Hindlimb muscle (tissue), 1 donor: Measurements from ENCODE around the gene GPR27. TPM values are rescaled to one million over a fixed set of nuclear protein-coding genes. Genes with fewer than 3 reads are reported as not detected.

Experiments
- DNase-seq: peaks from one replicate; pipeline ENCODE4 v3.0.0-alpha.2; 2013
- polyA plus RNA-seq: library from polyadenylated mRNA; unstranded; fragments of 120-200 nt; gene quantifications from one replicate; pipeline ENCODE4 v1.2.1, GENCODE V29; 2013; ENCODE audit not compliant: insufficient read length

GPR27 gene
- polyA plus RNA-seq, 1 donor, result 3.2 TPM

DNA sequence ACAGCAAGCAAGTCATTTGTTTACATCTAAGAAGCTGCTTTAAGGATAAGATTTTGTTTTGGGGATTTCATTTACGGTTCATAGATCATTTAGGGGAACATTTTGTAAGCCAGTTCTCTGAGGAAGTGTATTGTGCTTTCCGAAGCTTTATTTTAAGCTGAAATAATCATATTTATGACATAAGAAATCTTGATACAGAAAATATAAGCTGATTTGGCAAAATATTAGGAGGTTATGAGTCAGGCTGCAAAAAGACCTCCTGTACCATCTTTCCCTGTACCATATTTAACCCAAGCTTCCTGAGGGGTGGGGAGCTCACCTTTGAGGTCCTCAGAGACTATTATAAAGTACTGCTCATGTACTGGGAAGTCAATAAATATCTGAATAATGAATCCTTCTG lies 20.3 kb upstream of the GPR27 start:
- DNase-seq, result no peak

DNA sequence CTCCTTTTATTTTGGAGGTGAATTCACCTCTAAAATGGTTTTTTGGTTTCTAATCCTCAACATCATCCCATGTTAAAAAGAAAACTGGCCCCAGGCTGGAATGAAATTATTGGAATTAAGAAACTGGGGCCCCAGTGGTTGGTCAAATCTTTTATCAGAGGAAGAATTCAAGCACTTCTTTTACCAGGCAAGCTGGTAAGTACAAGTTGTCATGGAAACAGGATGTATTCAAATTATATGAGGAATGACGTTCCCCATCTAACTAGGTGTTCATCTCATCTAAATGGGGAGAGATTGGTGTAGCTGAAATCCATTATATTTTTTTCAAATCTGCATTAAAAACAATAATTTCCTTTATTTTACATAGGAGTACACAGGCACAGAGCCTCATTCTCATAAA lies 18.8 kb upstream of the GPR27 start:
- DNase-seq, result no peak

- no peak for DNase-seq
These were observed 11.0 kb upstream of the GPR27 start for GRCh38 chr3:71742621-71743020.

DNA sequence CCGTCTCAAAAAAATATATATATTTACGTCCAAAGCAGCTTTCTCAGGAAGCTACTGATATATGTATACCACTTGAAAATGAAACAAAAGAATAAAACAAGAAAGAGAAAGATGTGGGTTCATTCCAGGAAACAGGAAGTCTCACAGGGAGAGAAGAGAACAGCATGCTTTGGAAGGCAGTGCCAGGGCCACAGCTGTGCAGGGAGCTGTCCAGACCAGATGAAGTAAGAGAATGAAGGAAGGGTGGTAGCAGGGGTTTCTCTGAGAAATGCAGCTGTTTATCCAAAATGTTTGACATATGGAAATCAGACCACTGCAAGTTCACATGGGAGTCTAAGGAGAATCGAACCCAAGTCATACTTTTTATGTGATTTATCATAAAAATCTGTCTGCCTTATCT lies 8.9 kb upstream of the GPR27 start:
- no peak for DNase-seq

DNA sequence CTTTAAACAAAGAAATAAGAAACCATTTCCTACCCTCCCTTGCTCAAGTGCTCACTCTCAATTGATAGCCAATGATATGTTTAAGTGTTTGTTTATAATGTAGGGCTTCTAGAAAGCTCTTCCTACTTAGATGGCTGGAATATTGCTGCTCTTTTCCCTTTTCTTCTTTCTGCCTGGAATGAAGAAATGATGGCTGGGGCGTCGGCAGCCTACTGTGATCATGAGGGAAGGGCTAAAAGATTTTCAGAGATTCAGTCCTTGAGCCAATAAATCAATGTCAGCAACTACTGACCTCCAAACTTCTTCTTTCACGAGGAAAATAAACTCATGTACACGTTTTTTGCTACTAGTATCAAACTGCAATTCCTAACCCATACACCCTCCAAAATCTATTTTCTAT lies 2.1 kb upstream of the GPR27 start:
- DNase-seq, result no peak

- DNase-seq, result no peak
These were observed 589 bp upstream of the GPR27 start for GRCh38 chr3:71752831-71753700.

DNA sequence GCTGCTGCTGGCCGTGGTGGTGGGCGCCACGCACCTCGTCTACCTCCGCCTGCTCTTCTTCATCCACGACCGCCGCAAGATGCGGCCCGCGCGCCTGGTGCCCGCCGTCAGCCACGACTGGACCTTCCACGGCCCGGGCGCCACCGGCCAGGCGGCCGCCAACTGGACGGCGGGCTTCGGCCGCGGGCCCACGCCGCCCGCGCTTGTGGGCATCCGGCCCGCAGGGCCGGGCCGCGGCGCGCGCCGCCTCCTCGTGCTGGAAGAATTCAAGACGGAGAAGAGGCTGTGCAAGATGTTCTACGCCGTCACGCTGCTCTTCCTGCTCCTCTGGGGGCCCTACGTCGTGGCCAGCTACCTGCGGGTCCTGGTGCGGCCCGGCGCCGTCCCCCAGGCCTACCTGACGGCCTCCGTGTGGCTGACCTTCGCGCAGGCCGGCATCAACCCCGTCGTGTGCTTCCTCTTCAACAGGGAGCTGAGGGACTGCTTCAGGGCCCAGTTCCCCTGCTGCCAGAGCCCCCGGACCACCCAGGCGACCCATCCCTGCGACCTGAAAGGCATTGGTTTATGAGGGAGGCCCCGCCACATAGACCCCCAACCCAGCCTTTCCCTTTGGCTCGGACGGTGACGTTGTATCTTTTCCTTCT lies 1.1 kb downstream of the GPR27 start:
- peak; percentile 8 for DNase-seq

DNA sequence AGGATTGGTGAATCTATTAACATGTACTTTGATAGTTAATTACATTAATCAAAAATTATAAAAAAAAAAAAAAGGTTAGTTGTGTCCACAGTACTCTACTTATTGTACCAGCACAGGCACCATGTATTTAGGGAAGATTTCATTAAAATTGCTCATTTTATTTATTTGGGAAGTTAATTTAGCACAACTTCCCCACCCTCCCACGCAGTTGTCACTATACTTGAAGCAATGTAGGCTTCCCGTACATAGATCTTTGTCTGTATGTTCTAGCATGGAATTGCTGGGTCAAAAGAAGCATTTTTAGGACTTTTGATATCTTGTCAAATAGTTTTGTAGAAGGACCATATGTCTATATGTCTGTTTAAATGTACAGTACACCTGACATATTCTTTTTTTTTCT lies 4.4 kb downstream of the GPR27 start:
- no peak for DNase-seq

GRCh38 chr3:71759401-71759800 lies 5.7 kb downstream of the GPR27 start:
- DNase-seq, result no peak

- DNase-seq, result no peak
These were observed 6.5 kb downstream of the GPR27 start for GRCh38 chr3:71760140-71760539.

- no peak for DNase-seq
These were observed 9.8 kb downstream of the GPR27 start for GRCh38 chr3:71763426-71763825.

GRCh38 chr3:71771126-71771525 lies 17.5 kb downstream of the GPR27 start:
- DNase-seq, result no peak

DNA sequence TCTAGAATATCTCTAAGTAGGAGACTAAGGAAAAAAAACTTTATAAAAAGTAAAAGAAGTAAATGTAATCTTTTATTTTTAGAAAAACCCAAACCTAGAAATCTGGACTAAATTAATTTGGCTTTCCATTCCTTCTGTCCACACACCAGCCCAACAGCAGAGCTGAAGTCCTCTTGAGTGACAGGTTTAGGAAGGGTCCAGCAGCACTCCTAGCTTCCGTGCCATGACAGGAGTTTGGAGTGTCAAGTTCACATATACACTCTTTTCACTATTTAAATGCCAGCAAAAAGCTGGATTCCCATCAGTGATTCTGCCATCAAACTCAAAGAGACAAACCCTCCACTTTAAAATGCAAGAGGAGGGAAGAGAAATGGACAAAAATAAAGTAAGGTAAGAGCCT lies 18.2 kb downstream of the GPR27 start:
- no peak for DNase-seq

GRCh38 chr3:71776538-71776937 lies 22.9 kb downstream of the GPR27 start:
- no peak for DNase-seq

- DNase-seq, result no peak
These were observed 24.7 kb downstream of the GPR27 start for GRCh38 chr3:71778353-71778752.

DNA sequence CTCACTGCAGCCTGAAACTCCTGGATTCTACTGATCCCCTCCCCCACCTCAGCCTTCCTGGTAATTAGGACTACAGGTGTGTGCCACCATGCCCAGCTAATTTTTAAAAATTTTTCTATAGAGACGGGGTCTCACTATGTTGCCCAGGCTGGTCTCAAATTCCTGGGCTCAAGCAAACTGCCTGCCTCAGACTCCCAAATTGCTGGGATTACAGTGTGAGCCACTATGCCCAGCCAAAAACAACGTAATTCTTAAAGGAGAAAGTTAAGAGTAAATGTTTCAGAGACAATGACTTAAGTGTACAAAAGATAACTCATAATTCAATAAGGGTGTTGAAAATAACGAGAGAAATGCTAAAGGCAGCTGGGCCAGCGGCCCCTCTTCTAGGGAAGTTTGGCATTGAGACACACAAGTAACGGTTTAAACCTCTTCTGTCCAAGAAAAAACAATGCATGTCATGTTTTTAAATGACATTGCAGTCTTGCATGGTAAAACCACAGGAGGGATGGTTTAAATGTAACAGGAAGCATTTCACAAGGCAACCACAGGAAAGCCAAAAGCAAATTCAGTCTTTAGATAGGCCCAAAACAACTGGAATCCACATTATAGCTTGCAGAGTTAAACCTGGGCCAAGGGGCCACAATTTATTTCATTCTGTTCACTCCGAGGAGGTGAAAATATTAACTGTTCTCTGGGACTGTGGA lies 26.2 kb downstream of the GPR27 start:
- DNase-seq, result no peak

GRCh38 chr3:71780430-71780829 lies 26.8 kb downstream of the GPR27 start:
- DNase-seq, result no peak

DNA sequence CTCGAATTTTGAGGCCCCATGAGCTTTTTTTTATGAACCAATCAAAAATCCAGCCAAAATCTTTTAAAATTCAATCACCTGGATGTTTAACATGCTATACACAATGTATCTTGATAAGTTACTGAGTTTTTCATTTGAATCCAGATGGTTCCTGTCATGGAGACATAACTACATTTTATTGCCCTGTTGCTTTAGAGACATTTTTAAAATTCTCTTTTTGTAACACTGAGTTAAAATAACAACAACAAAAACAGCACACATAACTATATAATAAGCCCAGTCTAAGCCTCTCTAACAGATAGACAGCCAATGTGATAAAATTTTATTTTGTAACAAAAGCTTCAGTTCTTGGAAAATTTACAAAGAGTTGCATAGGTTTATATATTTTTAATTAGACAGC lies 29.5 kb downstream of the GPR27 start:
- DNase-seq, result no peak

- DNase-seq, result peak; percentile 8
These were observed 30.7 kb downstream of the GPR27 start for GRCh38 chr3:71784201-71784913.

DNA sequence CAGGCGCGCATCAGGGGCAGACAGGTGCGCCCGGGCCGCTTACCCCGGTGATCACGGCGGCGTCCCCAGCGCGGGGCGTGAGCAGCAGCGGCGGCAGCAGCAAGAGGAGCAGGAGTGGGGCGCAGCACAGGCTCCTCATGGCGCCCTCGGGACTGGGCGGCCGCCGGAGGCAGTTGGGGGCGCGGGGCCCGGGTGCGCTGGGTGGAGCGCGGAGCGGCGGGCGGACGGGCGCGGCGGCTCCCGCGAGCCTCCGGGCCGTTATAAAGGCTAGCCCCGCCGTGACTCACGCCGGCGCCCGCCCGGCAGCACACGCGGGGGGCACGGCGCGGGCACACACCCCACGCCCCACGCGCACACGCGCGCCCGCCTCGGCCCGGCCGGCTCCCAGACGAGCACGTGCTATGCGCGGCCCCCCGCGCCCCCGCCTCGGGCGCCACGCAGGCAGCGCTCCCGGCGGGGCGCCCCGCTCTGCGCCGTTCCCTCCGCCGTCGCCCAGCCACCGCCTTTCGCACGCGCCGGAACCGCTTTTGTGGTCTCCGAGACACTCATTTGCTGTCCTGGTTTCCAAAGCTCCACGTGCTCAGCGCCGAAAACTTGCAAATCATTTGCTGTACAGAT lies 31.4 kb downstream of the GPR27 start, which contains the start of gene PROK2:
Gene PROK2 (minus strand): TSS at position 235 of the 618 bp plus-strand sequence. CDS start 96 bp downstream, at position 139.
- DNase-seq, result peak; percentile 32

DNA sequence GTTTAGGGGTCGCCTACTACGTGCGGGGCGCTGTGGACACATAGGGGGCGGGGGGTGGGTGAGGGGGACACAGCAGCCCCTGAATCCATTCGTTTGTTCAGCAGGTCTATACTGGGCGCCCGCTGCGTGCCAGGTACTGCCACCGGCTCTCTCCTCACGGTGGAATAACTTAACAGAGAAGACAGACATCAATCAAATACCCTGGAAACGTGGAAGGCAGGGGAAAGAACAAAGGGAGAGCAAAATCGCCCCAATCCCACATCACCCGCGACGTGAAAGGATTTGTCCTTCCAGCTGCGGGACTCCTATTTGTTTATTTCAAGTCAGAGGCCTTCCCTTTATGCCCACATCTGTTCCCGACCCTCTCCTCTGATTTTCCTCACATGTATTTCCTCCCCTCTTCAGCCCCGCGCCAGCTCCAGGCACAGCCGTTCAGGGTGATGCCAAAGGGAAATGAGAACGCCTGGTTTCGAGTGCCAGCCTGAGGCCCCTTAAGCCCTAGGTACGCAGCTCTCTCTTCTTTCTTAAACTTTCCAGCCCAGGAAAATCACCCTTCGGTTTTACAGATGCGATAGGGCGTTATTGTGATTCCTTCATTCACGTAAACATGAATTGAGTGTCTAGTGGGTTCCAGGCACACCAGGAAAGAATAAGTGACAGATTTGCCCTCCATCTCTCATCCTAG lies 32.0 kb downstream of the GPR27 start:
- peak; percentile 14 for DNase-seq

GRCh38 chr3:71786217-71786549 lies 32.5 kb downstream of the GPR27 start:
- no peak for DNase-seq
